D721Med (cell line): ENCODE results near the gene ZC3H10.

Experiments used
- DNase-seq: peaks from one replicate; pipeline ENCODE4 v3.0.0; 2011; ENCODE audit warnings: low spot score; ENCODE audit not compliant: insufficient read length
- FAIRE-seq: peaks from 2 replicates; lab custom pipeline; 2011; peaks lifted over from hg19 to GRCh38; lab: Jason Lieb, UNC
- CTCF ChIP-seq: IDR thresholded peaks from 2 replicates; pipeline ENCODE4 v1.5.1; 2012; ENCODE audit warnings: mild to moderate bottlenecking, control low read depth; ENCODE audit not compliant: insufficient read depth; ENCODE audit errors: missing control alignments

ZC3H10 gene

GRCh38 chr12:56165369-56165768, 47.3 kb downstream of the ZC3H10 start:
- FAIRE-seq = no peak
- DNase-seq = no peak
- TF ChIP-seq CTCF = no peak

GRCh38 chr12:56169229-56169759, 51.2 kb downstream of the ZC3H10 start:
- FAIRE-seq = no peak
- no peak for DNase-seq
- no peak for TF ChIP-seq CTCF

- no peak for FAIRE-seq
- no peak for DNase-seq
- no peak for TF ChIP-seq CTCF
These were observed 54.8 kb downstream of the ZC3H10 start for GRCh38 chr12:56172839-56173238.
